OCI-LY7 (cell line): ENCODE measurements around the gene SLC9A9. TPM values are rescaled to one million over a fixed set of nuclear protein-coding genes. Genes with fewer than 3 reads are reported as not detected.
A peak's percentile ranks its signal among the peaks of the same experiment; 100 is the strongest.

ENCODE experiments used
- BruUV-seq: library from RNA; stranded (reverse); fragments of 400-500 nt; replicated peaks from 2 replicates; lab custom pipeline; 2021; lab: Mats Ljungman, UMichigan
- CTCF ChIA-PET: fragments of 300-600 bp; sonication (Branson Sonifier 250); formaldehyde crosslinking; loops from one replicate; lab custom pipeline; 2022; ENCODE audit warnings: antibody characterized with exemption; ENCODE audit not compliant: unreplicated experiment; lab: Charles Lee
- POLR2A ChIA-PET: fragments of 300-600 bp; sonication (Branson Sonifier 250); formaldehyde crosslinking; loops from one replicate; lab custom pipeline; 2022; ENCODE audit warnings: antibody characterized with exemption; lab: Charles Lee
- DNase-seq: peaks from one replicate; pipeline ENCODE4 v3.0.0-alpha.2; 2015; ENCODE audit warnings: low spot score
- H2AFZ ChIP-seq: fragments of 200-600 bp; sonication (generic), shearing (Covaris generic); 2 replicates; pipeline ENCODE4 v1.6.1; 2014; ENCODE audit warnings: mild to moderate bottlenecking, antibody characterized with exemption, low read length, moderate library complexity
- H3K27ac ChIP-seq: fragments of 200-600 bp; sonication (generic); 2 replicates; pipeline ENCODE4 v1.5.1; 2014; ENCODE audit warnings: mixed run types, low read depth, mild to moderate bottlenecking, moderate library complexity, low read length, inconsistent platforms; ENCODE audit not compliant: poor library complexity, severe bottlenecking
- H3K36me3 ChIP-seq: fragments of 200-600 bp; sonication (generic); 2 replicates; pipeline ENCODE4 v1.6.1; 2014; ENCODE audit warnings: mild to moderate bottlenecking, antibody characterized with exemption, low read length, moderate library complexity, mixed read lengths; ENCODE audit not compliant: insufficient read depth
- H3K4me1 ChIP-seq: fragments of 200-600 bp; sonication (generic); 2 replicates; pipeline ENCODE4 v1.5.1; 2014; ENCODE audit warnings: mild to moderate bottlenecking, low read length; ENCODE audit not compliant: insufficient read depth, poor library complexity, severe bottlenecking
- H3K4me2 ChIP-seq: fragments of 200-600 bp; sonication (generic); 2 replicates; pipeline ENCODE4 v1.6.1; 2014; ENCODE audit warnings: mild to moderate bottlenecking, low read length
- H3K4me3 ChIP-seq: fragments of 200-600 bp; sonication (generic); 2 replicates; pipeline ENCODE4 v1.5.1; 2014; ENCODE audit warnings: mild to moderate bottlenecking, low read depth, low read length; ENCODE audit not compliant: poor library complexity, severe bottlenecking
- H3K79me2 ChIP-seq: fragments of 200-600 bp; sonication (generic); 2 replicates; pipeline ENCODE4 v1.6.1; 2016; ENCODE audit warnings: low read depth, mild to moderate bottlenecking, low read length, moderate library complexity, mixed read lengths; ENCODE audit not compliant: insufficient read depth
- H3K9me2 ChIP-seq: fragments of 200-600 bp; sonication (generic); 2 replicates; pipeline ENCODE4 v1.6.1; 2016; ENCODE audit warnings: mild to moderate bottlenecking, low read length, mixed read lengths; ENCODE audit not compliant: insufficient read depth
- H3K9me3 ChIP-seq: fragments of 200-600 bp; sonication (generic); 2 replicates; pipeline ENCODE4 v1.6.1; 2014; ENCODE audit warnings: mild to moderate bottlenecking, mixed run types, low read length, mixed read lengths
- H4K20me1 ChIP-seq: fragments of 200-600 bp; sonication (generic); 2 replicates; pipeline ENCODE4 v1.6.1; 2014; ENCODE audit warnings: mild to moderate bottlenecking, antibody characterized with exemption, low read length, moderate library complexity, mixed read lengths; ENCODE audit not compliant: insufficient read depth
- CTCF ChIP-seq: fragments of 200-600 bp; sonication (generic); conservative IDR thresholded peaks from 2 replicates; pipeline ENCODE4 v1.5.1; 2014; ENCODE audit warnings: mild to moderate bottlenecking, antibody characterized with exemption, low read length, moderate library complexity, mixed read lengths
- EZH2phosphoT487 ChIP-seq: fragments of 200-600 bp; sonication (generic); IDR thresholded peaks from 2 replicates; pipeline ENCODE4 v1.6.1; 2018; ENCODE audit warnings: low read depth, borderline replicate concordance, mild to moderate bottlenecking, mixed run types, antibody characterized with exemption, low read length, moderate library complexity, mixed read lengths
- intact Hi-C: fragments of 100-400 bp; cut with micrococcal nuclease; formaldehyde crosslinking; loops from one replicate; pipeline ENCODE4 v1.10.0; 2022; ENCODE audit not compliant: unreplicated experiment
- total RNA-seq, 2 experiments: library from RNA; depleted of rRNA in 1 of 2; stranded (reverse); fragments of >200 nt in 1 of 2; shearing (Covaris generic) in 1 of 2; gene quantifications; 2 replicates each; pipeline ENCODE4 v1.2.3, GENCODE V29; 2014 to 2022

The SLC9A9 gene
- total RNA-seq, 2 experiments from 2014 or later: 9.3 to 14.8 TPM

GRCh38 chr3:143674100-143674968, 173.9 kb downstream of the SLC9A9 start:
- ChIA-PET POLR2A (interaction anchor here (0.6 kb wide), 1 partner anchor 669 kb away, joined by 3 read pairs; no protein-coding TSS in a partner anchor), CTCF (no interaction called here)
- H3K4me1 ChIP-seq: peaks cover 3% of the 10 kb centered on the region
- H3K4me3 ChIP-seq: no peak overlapping the region
- no peaks in the 10 kb centered on the region for H4K20me1 ChIP-seq
- H3K27ac ChIP-seq: no peak overlapping the region
- peak overlapping the region; percentile 15; the same call in 1 of the 2 replicates for H3K4me2 ChIP-seq
- peak; percentile 95 for TF ChIP-seq CTCF
- no peak for TF ChIP-seq EZH2phosphoT487
- no peaks in the 10 kb centered on the region for H3K79me2 ChIP-seq
- intact Hi-C loops: loop anchor here (5.0 to 10.0 kb wide), 2 partner anchors 242 to 440 kb away; no protein-coding TSS in a partner anchor
- peak; percentile 69 for DNase-seq
- no peaks in the 10 kb centered on the region for H3K9me3 ChIP-seq
- no peaks in the 10 kb centered on the region for H3K9me2 ChIP-seq
- H3K36me3 ChIP-seq: no peaks in the 10 kb centered on the region
- BruUV-seq: no TSS peak
- H2AFZ ChIP-seq: peak overlapping the region; percentile 30; the same call in 1 of the 2 replicates

GRCh38 chr3:143672396-143673165, 175.7 kb downstream of the SLC9A9 start:
- Histone ChIP-seq H3K4me1 (peaks cover 5% of the 10 kb centered on the region), H3K27ac (no peak overlapping the region), H3K4me2 (no peak overlapping the region), H2AFZ (no peak overlapping the region), H3K9me3 (no peaks in the 10 kb centered on the region), H3K4me3 (no peak overlapping the region), H3K79me2 (no peaks in the 10 kb centered on the region), H3K9me2 (no peaks in the 10 kb centered on the region), H3K36me3 (no peaks in the 10 kb centered on the region), H4K20me1 (no peaks in the 10 kb centered on the region)
- intact Hi-C loops: loop anchor here (5.0 to 10.0 kb wide), 2 partner anchors 240 to 438 kb away; no protein-coding TSS in a partner anchor
- ChIA-PET POLR2A (interaction anchor here (0.7 kb wide), 1 partner anchor 297 kb away, joined by 3 read pairs; no protein-coding TSS in a partner anchor), CTCF (interaction anchor here (0.5 kb wide), 1 partner anchor 627 kb away, joined by 3 read pairs; no protein-coding TSS in a partner anchor)
- DNase-seq: no peak
- no peak for TF ChIP-seq CTCF
- no peak for TF ChIP-seq EZH2phosphoT487
- no TSS peak for BruUV-seq
